SK-N-SH (cell line): Measurements from ENCODE around the gene TMEM171. TPM values are rescaled to one million over a fixed set of nuclear protein-coding genes. Genes with fewer than 3 reads are reported as not detected.

Source experiments
- CTCF ChIA-PET: fragments of 300-600, 350-600 bp; formaldehyde crosslinking; extraction: SDS; loops from one replicate; lab custom pipeline; 2021; lab: Yijun Ruan, JAX
- POLR2A ChIA-PET: fragments of 350-600 bp; sonication (Branson Sonifier 250); formaldehyde crosslinking; extraction: SDS; loops from one replicate; lab custom pipeline; 2020; ENCODE audit warnings: antibody characterized with exemption, inconsistent platforms; lab: Yijun Ruan, JAX
- DNase-seq: peaks from one replicate; pipeline ENCODE4 v3.0.0; 2012
- H2AFZ ChIP-seq: fragments of 200-600 bp; sonication (generic); 2 replicates; pipeline ENCODE4 v1.8.1; 2016; ENCODE audit warnings: antibody characterized with exemption, mild to moderate bottlenecking, low read depth
- H3F3A ChIP-seq: fragments of 200-600 bp; sonication (generic); replicated peaks from 2 replicates; pipeline ENCODE3; 2016; ENCODE audit warnings: antibody characterized with exemption, mild to moderate bottlenecking; ENCODE audit not compliant: insufficient read depth
- H3K27ac ChIP-seq, 2 experiments: fragments of 200-500 bp in 1 of 2; fragments of 200-600 bp in 1 of 2; sonication (Bioruptor generic) in 1 of 2; sonication (generic), shearing (Covaris generic) in 1 of 2; 2 replicates each; pipeline versions ENCODE4 v1.5.1 to v1.6.1; 2014 to 2016; ENCODE audit warnings: low read depth in 2 of 2, inconsistent platforms in 1 of 2, low read length in 1 of 2, mild to moderate bottlenecking in 1 of 2, mixed read lengths in 1 of 2
- H3K27me3 ChIP-seq: fragments of 200-600 bp; sonication (generic), shearing (Covaris generic); 2 replicates; pipeline ENCODE4 v1.6.1; 2016; ENCODE audit warnings: mixed run types; ENCODE audit not compliant: insufficient read depth
- H3K36me3 ChIP-seq, 2 experiments: fragments of 200-500 bp in 1 of 2; fragments of 200-600 bp in 1 of 2; sonication (Bioruptor generic) in 1 of 2; sonication (generic) in 1 of 2; replicated peaks in 1 of 2; 2 replicates each; pipeline versions ENCODE3 to v1.5.1; 2014 to 2016; ENCODE audit warnings: low read length in 1 of 2, mild to moderate bottlenecking in 1 of 2; ENCODE audit not compliant: insufficient read depth in 2 of 2, control insufficient read depth in 1 of 2
- H3K4me1 ChIP-seq, 2 experiments: fragments of 200-500 bp in 1 of 2; fragments of 200-600 bp in 1 of 2; sonication (Bioruptor generic) in 1 of 2; sonication (generic), shearing (Covaris generic) in 1 of 2; 2 replicates each; pipeline versions ENCODE4 v1.5.1 to v1.6.1; 2014 to 2016; ENCODE audit warnings: low read depth in 1 of 2, low read length in 1 of 2, mixed run types in 1 of 2; ENCODE audit not compliant: insufficient read depth in 2 of 2, control insufficient read depth in 1 of 2
- H3K4me2 ChIP-seq: fragments of 200-600 bp; sonication (generic), shearing (Covaris generic); 2 replicates; pipeline ENCODE4 v1.6.1; 2017; ENCODE audit warnings: mixed run types
- H3K4me3 ChIP-seq, 2 experiments: fragments of 200-500 bp in 1 of 2; fragments of 200-600 bp in 1 of 2; sonication (Bioruptor generic) in 1 of 2; sonication (generic), shearing (Covaris generic) in 1 of 2; 2 replicates each; pipeline versions ENCODE4 v1.5.1 to v1.8.1; 2014 to 2016; ENCODE audit warnings: low read depth in 2 of 2, inconsistent platforms in 1 of 2, low read length in 1 of 2, mild to moderate bottlenecking in 1 of 2, mixed read lengths in 1 of 2, moderate library complexity in 1 of 2
- H3K79me2 ChIP-seq: fragments of 200-600 bp; sonication (generic); 2 replicates; pipeline ENCODE4 v1.8.1; 2017; ENCODE audit warnings: mild to moderate bottlenecking; ENCODE audit not compliant: insufficient read depth
- H3K9ac ChIP-seq: fragments of 200-600 bp; sonication (generic); 2 replicates; pipeline ENCODE4 v1.6.1; 2017; ENCODE audit warnings: mixed run types
- H3K9me2 ChIP-seq: fragments of 200-600 bp; sonication (generic); 2 replicates; pipeline ENCODE4 v1.6.1; 2017; ENCODE audit warnings: mixed run types
- H3K9me3 ChIP-seq: fragments of 200-600 bp; sonication (generic); 2 replicates; pipeline ENCODE4 v1.6.1; 2017; ENCODE audit warnings: mixed run types, mild to moderate bottlenecking, moderate library complexity
- H4K20me1 ChIP-seq: fragments of 200-600 bp; sonication (generic); 2 replicates; pipeline ENCODE4 v1.6.1; 2017; ENCODE audit warnings: mild to moderate bottlenecking, mixed run types; ENCODE audit not compliant: insufficient read depth
- CHD2 ChIP-seq: fragments of 150-350 bp; IDR thresholded peaks from 2 replicates; pipeline ENCODE4 v1.6.1; 2018; ENCODE audit warnings: low read length; ENCODE audit not compliant: partially characterized antibody
- JUND ChIP-seq: IDR thresholded peaks from 2 replicates; pipeline ENCODE4 v1.4.0; 2012
- MEF2A ChIP-seq: IDR thresholded peaks from 2 replicates; pipeline ENCODE4 v1.4.0; 2012; ENCODE audit warnings: low read depth, borderline replicate concordance
- MXI1 ChIP-seq: IDR thresholded peaks from 2 replicates; pipeline ENCODE4 v1.6.1; 2012; ENCODE audit warnings: mild to moderate bottlenecking, low read depth, low read length, improper control_type of control experiment
- TAF1 ChIP-seq: IDR thresholded peaks from 2 replicates; pipeline ENCODE4 v1.6.1; 2012; ENCODE audit warnings: low read depth, mild to moderate bottlenecking, low read length, moderate library complexity, borderline replicate concordance
- WGBS: methylation state at CpG from one replicate; pipeline ENCODE4 v1.1.6; 2017; ENCODE audit warnings: low lambda C conversion rate; 5-methylcytosine and 5-hydroxymethylcytosine counted together
- polyA plus RNA-seq, 3 experiments: library from polyadenylated mRNA; depleted of rRNA; stranded (reverse); fragments of >200 nt; gene quantifications; 2 replicates each; pipeline ENCODE4 v1.2.3, GENCODE V29; 2012
- TF ChIP-seq, protein P1 (sequence below): IDR thresholded peaks from 2 replicates; pipeline ENCODE4 v1.4.0; 2012; ENCODE audit warnings: low read depth, borderline replicate concordance
- TF ChIP-seq, protein P2 (sequence below): IDR thresholded peaks from 2 replicates; pipeline ENCODE4; 2012

The TMEM171 gene
- polyA plus RNA-seq, 1 of the 3 experiments (the other 2 are of a cell fraction) = 7.6 TPM

DNA sequence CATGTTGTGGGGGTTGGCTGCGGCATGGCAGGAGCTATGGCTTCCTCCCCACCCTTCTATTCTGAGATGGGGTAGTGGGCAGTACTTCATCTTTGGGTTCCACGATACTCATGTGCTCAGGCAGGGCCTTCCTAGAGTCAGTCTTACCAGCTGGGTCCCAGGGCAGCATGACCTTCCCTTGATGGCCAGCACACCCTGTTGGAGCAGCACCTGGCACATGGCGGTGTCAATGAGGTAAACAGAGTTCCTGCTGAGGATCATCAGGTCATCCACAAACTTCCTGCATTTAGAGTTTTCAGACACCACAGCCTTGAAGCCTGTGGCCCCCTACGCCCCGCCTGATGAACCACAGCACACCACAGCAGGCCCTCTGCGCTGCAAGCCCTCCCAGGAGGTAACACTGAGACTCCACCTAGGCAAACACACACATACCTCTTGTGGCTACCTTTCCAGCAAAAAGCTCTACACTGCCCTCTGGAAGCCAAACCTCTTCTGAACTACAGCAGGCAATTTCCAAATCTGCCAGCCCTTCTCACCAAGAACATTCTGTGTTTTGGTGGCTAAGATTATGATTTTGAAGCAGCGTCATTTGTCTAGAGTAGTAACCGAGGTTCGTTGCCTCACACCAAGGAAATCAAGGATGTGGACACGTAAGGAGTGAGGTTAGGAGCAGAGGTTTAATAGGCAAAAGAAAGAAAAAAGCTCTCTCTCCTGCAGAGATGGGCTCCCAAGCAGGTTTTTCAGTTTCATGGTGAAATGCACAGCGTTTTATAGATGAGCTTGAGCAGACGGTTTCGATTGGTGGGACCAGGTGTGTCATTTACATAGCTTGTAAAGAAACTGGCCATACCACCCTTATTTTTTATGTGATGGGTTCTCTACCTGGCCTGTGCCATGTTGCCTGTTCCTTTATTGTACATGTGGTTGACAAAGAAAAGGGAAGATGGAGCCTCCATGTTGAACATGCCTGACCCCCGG is 32.3 kb downstream of the TMEM171 start (continued):
- no peak for TF ChIP-seq JUND
- TF ChIP-seq MXI1 = no peak
- no peak for TF ChIP-seq MEF2A
- TF ChIP-seq, protein P1, sequence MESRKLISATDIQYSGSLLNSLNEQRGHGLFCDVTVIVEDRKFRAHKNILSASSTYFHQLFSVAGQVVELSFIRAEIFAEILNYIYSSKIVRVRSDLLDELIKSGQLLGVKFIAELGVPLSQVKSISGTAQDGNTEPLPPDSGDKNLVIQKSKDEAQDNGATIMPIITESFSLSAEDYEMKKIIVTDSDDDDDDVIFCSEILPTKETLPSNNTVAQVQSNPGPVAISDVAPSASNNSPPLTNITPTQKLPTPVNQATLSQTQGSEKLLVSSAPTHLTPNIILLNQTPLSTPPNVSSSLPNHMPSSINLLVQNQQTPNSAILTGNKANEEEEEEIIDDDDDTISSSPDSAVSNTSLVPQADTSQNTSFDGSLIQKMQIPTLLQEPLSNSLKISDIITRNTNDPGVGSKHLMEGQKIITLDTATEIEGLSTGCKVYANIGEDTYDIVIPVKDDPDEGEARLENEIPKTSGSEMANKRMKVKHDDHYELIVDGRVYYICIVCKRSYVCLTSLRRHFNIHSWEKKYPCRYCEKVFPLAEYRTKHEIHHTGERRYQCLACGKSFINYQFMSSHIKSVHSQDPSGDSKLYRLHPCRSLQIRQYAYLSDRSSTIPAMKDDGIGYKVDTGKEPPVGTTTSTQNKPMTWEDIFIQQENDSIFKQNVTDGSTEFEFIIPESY = no peak
- TF ChIP-seq, protein P2, sequence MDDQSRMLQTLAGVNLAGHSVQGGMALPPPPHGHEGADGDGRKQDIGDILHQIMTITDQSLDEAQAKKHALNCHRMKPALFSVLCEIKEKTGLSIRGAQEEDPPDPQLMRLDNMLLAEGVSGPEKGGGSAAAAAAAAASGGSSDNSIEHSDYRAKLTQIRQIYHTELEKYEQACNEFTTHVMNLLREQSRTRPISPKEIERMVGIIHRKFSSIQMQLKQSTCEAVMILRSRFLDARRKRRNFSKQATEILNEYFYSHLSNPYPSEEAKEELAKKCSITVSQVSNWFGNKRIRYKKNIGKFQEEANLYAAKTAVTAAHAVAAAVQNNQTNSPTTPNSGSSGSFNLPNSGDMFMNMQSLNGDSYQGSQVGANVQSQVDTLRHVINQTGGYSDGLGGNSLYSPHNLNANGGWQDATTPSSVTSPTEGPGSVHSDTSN = no peak

DNA sequence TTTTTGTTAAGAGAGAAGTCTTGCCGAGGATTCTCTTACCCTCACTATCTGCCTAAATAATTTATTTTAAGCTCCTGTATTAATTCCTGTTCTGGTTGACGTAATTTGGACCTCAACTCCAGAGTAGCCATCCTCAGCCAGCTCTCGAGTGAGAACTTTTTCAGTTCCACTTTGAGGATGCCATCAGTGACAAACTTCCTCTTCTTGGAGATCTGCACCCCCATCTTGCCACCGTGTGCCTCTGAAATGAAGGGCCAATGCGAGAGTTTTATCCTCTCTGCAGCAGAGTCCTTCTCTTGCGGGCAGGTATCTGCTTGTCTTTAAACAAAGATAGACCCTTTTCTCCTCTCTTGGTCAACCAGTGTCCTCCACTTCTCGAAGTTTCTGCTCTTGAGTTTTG is 33.1 kb downstream of the TMEM171 start:
- Histone ChIP-seq H4K20me1 (no peaks in the 10 kb centered on the region), H3K27ac (no peak overlapping the region), H3K9ac (no peak overlapping the region), H2AFZ (no peak overlapping the region), H3K9me3 (no peaks in the 10 kb centered on the region), H3K79me2 (no peaks in the 10 kb centered on the region), H3K4me3 (no peak overlapping the region), H3K36me3 (no peaks in the 10 kb centered on the region), H3K4me2 (no peak overlapping the region), H3K4me1 (no peaks in the 10 kb centered on the region), H3K9me2 (no peaks in the 10 kb centered on the region), H3F3A (no peaks in the 10 kb centered on the region), H3K27me3 (no peaks in the 10 kb centered on the region)
- DNase-seq = no peak
- TF ChIP-seq TAF1 = no peak
- no peak for TF ChIP-seq JUND
- 41% methylated on average over 7 of the region's 7 CpGs for WGBS
- POLR2A ChIA-PET = no interaction called here
- CTCF ChIA-PET = interaction anchor here (1.0 to 1.4 kb wide), 2 partner anchors 31 to 70 kb away, joined by 3 read pairs; no protein-coding TSS in a partner anchor

DNA sequence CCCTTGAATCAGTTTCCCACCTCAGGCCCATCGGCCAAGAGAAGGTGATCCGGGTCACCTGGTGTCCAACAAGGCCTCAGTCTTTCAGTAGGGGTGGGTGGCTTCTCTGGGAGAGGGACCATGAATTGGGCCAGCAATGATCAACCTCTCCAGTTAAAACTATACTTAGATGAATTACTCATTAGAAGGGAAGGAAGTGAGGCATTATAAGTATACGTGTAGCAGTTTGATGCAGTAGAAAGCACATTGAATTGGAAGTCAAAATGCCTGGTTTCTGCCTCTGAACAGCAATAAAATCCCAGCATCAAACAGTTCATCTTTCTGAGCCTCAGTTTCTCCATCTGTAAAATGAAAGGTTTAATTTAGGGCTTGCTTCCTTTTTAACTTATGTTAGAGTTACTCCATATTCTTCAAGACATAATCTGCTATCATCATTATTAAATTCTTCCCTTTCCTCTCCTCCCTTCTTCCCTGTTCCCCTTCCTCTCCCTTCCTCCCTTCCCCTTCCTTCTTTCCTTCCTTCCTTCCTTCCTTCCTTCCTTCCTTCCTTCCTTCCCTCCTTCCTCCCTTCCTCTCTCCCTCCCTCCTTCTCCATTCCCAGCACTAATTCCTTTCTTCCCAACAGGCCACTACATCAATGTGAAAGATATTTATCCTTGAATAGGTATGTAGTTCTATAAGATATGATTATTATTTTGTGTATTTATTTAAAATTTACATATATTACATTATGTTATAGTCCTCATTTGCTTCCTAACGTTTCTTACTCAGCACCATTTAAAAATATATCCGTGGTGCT is 34.0 kb downstream of the TMEM171 start:
- H4K20me1 ChIP-seq = no peaks in the 10 kb centered on the region
- no peak overlapping the region for H3K4me2 ChIP-seq
- H3K4me3 ChIP-seq = no peak overlapping the region
- no peaks in the 10 kb centered on the region for H3F3A ChIP-seq
- no peaks in the 10 kb centered on the region for H3K9me3 ChIP-seq
- H3K4me1 ChIP-seq = no peaks in the 10 kb centered on the region
- no peaks in the 10 kb centered on the region for H3K9me2 ChIP-seq
- H3K27ac ChIP-seq = no peak overlapping the region
- H3K9ac ChIP-seq = no peak overlapping the region
- no peak for DNase-seq
- no peak overlapping the region for H2AFZ ChIP-seq
- H3K36me3 ChIP-seq = no peaks in the 10 kb centered on the region
- ChIA-PET POLR2A (no interaction called here), CTCF (interaction anchor here (1.4 kb wide), 1 partner anchor 32 kb away, joined by 3 read pairs; no protein-coding TSS in a partner anchor)
- WGBS = 68% methylated on average over 5 of the region's 5 CpGs
- no peaks in the 10 kb centered on the region for H3K27me3 ChIP-seq
- H3K79me2 ChIP-seq = no peaks in the 10 kb centered on the region
- TF ChIP-seq, protein P1 = no peak
- TF ChIP-seq CHD2 = no peak
